H1 (cell line): ENCODE data around the gene WNT11.

Source experiments
- CHD2 ChIP-seq: IDR thresholded peaks from 2 replicates; pipeline ENCODE4 v1.6.1; 2012; ENCODE audit warnings: low read length, improper control_type of control experiment
- EZH2 ChIP-seq: fragments of 200-600 bp; sonication (generic); IDR thresholded peaks from 2 replicates; pipeline ENCODE4 v1.7.1; 2012; ENCODE audit warnings: low read depth, mild to moderate bottlenecking, moderate library complexity, low read length, inconsistent platforms; ENCODE audit not compliant: severe bottlenecking
- KDM5A ChIP-seq: fragments of 200-600 bp; IDR thresholded peaks from 2 replicates; pipeline ENCODE4 v1.7.1; 2012; ENCODE audit warnings: mild to moderate bottlenecking, low read length, inconsistent platforms, mixed read lengths
- PHF8 ChIP-seq: fragments of 200-600 bp; sonication (generic); conservative IDR thresholded peaks from 2 replicates; pipeline ENCODE4 v1.7.1; 2012; ENCODE audit warnings: low read depth, mild to moderate bottlenecking, inconsistent platforms, low read length, moderate library complexity
- POLR2A ChIP-seq, 2 experiments: IDR thresholded peaks; 1 replicate in 1 of 2; 2 replicates in 1 of 2; pipeline ENCODE4 v1.6.1; 2011; ENCODE audit warnings: low read depth in 2 of 2, low read length in 2 of 2, mild to moderate bottlenecking in 2 of 2; ENCODE audit errors: control extremely low read depth in 1 of 2
- POLR2AphosphoS5 ChIP-seq: IDR thresholded peaks from 2 replicates; pipeline ENCODE4 v1.6.1; 2011; ENCODE audit warnings: low read depth, low read length
- RAD21 ChIP-seq, 2 experiments: IDR thresholded peaks in 1 of 2; conservative IDR thresholded peaks in 1 of 2; 2 replicates each; pipeline ENCODE4 v1.6.1; 2011; ENCODE audit warnings: low read depth in 2 of 2, low read length in 2 of 2, improper control_type of control experiment in 1 of 2, inconsistent platforms in 1 of 2, mild to moderate bottlenecking in 1 of 2, moderate library complexity in 1 of 2
- RXRA ChIP-seq: IDR thresholded peaks from 2 replicates; pipeline ENCODE4 v1.6.1; 2011; ENCODE audit warnings: low read depth, mild to moderate bottlenecking, low read length, moderate library complexity; ENCODE audit not compliant: insufficient read depth
- TAF1 ChIP-seq: IDR thresholded peaks from 2 replicates; pipeline ENCODE4 v1.6.1; 2011; ENCODE audit warnings: mild to moderate bottlenecking, low read depth, low read length
- ZNF274 ChIP-seq: IDR thresholded peaks from 2 replicates; pipeline ENCODE4 v1.7.0; 2012; ENCODE audit warnings: low read length, borderline replicate concordance; ENCODE audit errors: extremely low read depth
- TF ChIP-seq, protein P1 (sequence below), 3 experiments: IDR thresholded peaks; 1 replicate in 2 of 3; 2 replicates in 1 of 3; pipeline versions ENCODE4 v1.5.1 to v1.6.1; 2011; ENCODE audit warnings: low read length in 3 of 3, mild to moderate bottlenecking in 3 of 3, inconsistent platforms in 2 of 3, low read depth in 1 of 3, moderate library complexity in 1 of 3; ENCODE audit not compliant: insufficient read depth in 1 of 3; ENCODE audit errors: control extremely low read depth in 1 of 3
- TF ChIP-seq, protein P2 (sequence below): IDR thresholded peaks from 2 replicates; pipeline ENCODE4 v1.6.1; 2011; ENCODE audit warnings: low read depth, mild to moderate bottlenecking, low read length; ENCODE audit not compliant: insufficient read depth
- TF ChIP-seq, protein P3 (sequence below): IDR thresholded peaks from 2 replicates; pipeline ENCODE4 v1.6.1; 2012; ENCODE audit warnings: inconsistent platforms

DNA sequence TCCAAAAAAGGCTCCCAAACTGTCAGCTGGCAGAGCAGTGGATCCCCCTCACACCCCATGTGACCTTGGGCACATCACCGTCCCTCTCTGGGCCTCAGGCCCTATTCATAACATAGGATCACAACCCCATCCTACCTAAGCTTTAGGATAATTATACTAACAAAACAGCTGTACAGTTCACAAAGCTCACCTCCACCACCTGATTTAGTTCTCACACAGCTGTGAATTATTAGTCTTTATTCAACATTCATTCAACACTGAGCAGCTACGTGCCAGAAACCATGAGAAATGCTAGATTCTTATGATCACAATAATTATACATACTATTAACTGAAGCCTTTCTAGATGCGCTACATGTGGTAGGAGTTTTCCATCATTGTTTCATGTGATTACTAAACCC is 9.5 kb downstream of the WNT11 start:
- TF ChIP-seq EZH2, result no peak
- TF ChIP-seq POLR2AphosphoS5, result no peak
- TF ChIP-seq RXRA, result no peak
- TF ChIP-seq, protein P1, sequence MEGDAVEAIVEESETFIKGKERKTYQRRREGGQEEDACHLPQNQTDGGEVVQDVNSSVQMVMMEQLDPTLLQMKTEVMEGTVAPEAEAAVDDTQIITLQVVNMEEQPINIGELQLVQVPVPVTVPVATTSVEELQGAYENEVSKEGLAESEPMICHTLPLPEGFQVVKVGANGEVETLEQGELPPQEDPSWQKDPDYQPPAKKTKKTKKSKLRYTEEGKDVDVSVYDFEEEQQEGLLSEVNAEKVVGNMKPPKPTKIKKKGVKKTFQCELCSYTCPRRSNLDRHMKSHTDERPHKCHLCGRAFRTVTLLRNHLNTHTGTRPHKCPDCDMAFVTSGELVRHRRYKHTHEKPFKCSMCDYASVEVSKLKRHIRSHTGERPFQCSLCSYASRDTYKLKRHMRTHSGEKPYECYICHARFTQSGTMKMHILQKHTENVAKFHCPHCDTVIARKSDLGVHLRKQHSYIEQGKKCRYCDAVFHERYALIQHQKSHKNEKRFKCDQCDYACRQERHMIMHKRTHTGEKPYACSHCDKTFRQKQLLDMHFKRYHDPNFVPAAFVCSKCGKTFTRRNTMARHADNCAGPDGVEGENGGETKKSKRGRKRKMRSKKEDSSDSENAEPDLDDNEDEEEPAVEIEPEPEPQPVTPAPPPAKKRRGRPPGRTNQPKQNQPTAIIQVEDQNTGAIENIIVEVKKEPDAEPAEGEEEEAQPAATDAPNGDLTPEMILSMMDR (IDR thresholded peaks at IDR 0.05; ENCODE audit: control extremely low read depth in 1 of 3, insufficient read depth in 1 of 3, low read depth in 1 of 3, low read length in 3 of 3), result no peak
- no peak for TF ChIP-seq POLR2A (IDR thresholded peaks at IDR 0.05; ENCODE audit: control extremely low read depth in 1 of 2, low read depth in 2 of 2, low read length in 2 of 2)
- TF ChIP-seq KDM5A, result no peak
- TF ChIP-seq PHF8, result no peak
- TF ChIP-seq TAF1, result no peak
- TF ChIP-seq CHD2, result no peak
- TF ChIP-seq ZNF274, result no peak
- TF ChIP-seq, protein P2, sequence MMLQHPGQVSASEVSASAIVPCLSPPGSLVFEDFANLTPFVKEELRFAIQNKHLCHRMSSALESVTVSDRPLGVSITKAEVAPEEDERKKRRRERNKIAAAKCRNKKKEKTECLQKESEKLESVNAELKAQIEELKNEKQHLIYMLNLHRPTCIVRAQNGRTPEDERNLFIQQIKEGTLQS, result no peak
- TF ChIP-seq RAD21 (IDR thresholded peaks at IDR 0.05 in 1 of 2, conservative IDR thresholded peaks at IDR 0.05 in 1 of 2; ENCODE audit: low read depth in 2 of 2, low read length in 2 of 2), result no peak
- TF ChIP-seq, protein P3, sequence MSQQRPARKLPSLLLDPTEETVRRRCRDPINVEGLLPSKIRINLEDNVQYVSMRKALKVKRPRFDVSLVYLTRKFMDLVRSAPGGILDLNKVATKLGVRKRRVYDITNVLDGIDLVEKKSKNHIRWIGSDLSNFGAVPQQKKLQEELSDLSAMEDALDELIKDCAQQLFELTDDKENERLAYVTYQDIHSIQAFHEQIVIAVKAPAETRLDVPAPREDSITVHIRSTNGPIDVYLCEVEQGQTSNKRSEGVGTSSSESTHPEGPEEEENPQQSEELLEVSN, result no peak
